Activated naive CD4-positive, alpha-beta T cell treated with anti-CD3 and anti-CD28 coated beads for 36 hours (primary cell): ENCODE measurements around the gene TXNDC16. TPM values are rescaled to one million over a fixed set of nuclear protein-coding genes. Genes with fewer than 3 reads are reported as not detected.

Experiments used
- CTCF ChIA-PET: fragments of 350-600 bp; sonication (Branson Sonifier 250); formaldehyde crosslinking; loops from one replicate; lab custom pipeline; 2021; ENCODE audit warnings: antibody characterized with exemption; lab: Charles Lee
- DNase-seq: peaks from one replicate; pipeline ENCODE4 v3.0.0-alpha.2; 2020
- H3K27ac Mint-ChIP-seq: one replicate; pipeline ENCODE4 v1.8.0; 2021; ENCODE audit warnings: mild to moderate bottlenecking, mixed read lengths
- H3K27me3 Mint-ChIP-seq: one replicate; pipeline ENCODE4 v1.8.0; 2021; ENCODE audit warnings: low read depth, mixed read lengths
- H3K36me3 Mint-ChIP-seq: one replicate; pipeline ENCODE4 v1.8.0; 2021; ENCODE audit warnings: low read depth, mixed read lengths
- H3K4me1 Mint-ChIP-seq: one replicate; pipeline ENCODE4 v1.8.0; 2021; ENCODE audit warnings: low read depth, mixed read lengths
- H3K4me3 Mint-ChIP-seq: one replicate; pipeline ENCODE4 v1.8.0; 2021; ENCODE audit warnings: mild to moderate bottlenecking, moderate library complexity, mixed read lengths
- H3K9me3 Mint-ChIP-seq: one replicate; pipeline ENCODE4 v1.8.0; 2021; ENCODE audit warnings: mixed read lengths
- intact Hi-C: fragments of 100-400 bp; cut with micrococcal nuclease; formaldehyde crosslinking; loops from one replicate; pipeline ENCODE4 v1.15.1; 2023
- total RNA-seq, 2 experiments: library from RNA; stranded (reverse); gene quantifications; one replicate each; pipeline ENCODE4 v1.2.3, GENCODE V29; 2021

TXNDC16 gene
- total RNA-seq, 2 experiments from 2014 or later: 4.5 to 4.6 TPM

- Mint-ChIP-seq H3K27ac (no peak overlapping the region), H3K4me1 (no peaks in the 10 kb centered on the region), H3K4me3 (no peak overlapping the region), H3K36me3 (peaks cover 8% of the 10 kb centered on the region), H3K27me3 (no peaks in the 10 kb centered on the region), H3K9me3 (no peaks in the 10 kb centered on the region)
- no peak for DNase-seq
- intact Hi-C loops: no loop called here
- CTCF ChIA-PET: interaction anchor here (1.7 kb wide), 1 partner anchor 142 kb away, joined by 4 read pairs; no protein-coding TSS in a partner anchor
These were observed 110.1 kb downstream of the TXNDC16 start for GRCh38 chr14:52442166-52442565.

DNA sequence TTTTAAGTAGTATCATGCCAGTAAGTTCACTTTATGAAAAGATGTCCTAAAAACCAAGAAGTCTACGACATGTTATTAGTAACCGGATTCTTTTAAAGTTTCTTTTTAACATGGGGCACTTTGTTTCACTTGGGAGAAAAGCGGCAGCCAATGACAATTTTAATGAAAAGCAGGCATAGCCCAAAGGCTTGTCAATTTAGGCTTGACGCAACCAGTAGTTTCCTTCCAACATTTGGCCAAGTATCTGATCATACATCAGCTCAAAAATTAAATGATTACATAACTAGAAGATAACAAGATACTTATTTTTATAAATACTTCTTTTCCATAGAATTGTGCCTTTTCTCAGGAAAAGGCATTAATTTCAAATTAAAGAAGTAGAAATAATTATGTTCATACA lies 112.8 kb downstream of the TXNDC16 start:
- H3K4me1 Mint-ChIP-seq: no peaks in the 10 kb centered on the region
- no peak overlapping the region for H3K27ac Mint-ChIP-seq
- H3K9me3 Mint-ChIP-seq: no peaks in the 10 kb centered on the region
- CTCF ChIA-PET: no interaction called here
- no peaks in the 10 kb centered on the region for H3K27me3 Mint-ChIP-seq
- DNase-seq: no peak
- no peak overlapping the region for H3K4me3 Mint-ChIP-seq
- intact Hi-C loops: no loop called here
- peaks cover 8% of the 10 kb centered on the region for H3K36me3 Mint-ChIP-seq

DNA sequence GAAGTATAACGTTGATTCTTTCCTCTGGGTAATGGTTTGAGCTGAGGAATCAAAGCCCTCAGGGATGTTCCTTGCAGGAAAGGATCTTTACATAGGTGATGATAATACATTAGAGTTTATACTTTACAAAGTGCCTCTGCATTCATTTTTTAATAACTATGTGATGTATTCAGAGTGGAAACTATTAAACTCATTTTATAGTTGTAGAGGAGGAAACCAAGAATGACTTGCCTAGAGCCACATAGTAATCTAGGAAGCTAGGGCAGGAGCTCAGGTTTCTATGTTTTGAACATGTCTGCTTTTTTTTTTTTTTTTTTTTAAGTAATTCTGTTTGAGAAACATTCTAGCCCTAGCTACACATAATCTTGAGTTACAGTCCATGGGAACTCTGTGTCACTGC lies 117.3 kb downstream of the TXNDC16 start:
- peaks cover 2% of the 10 kb centered on the region for H3K36me3 Mint-ChIP-seq
- CTCF ChIA-PET: no interaction called here
- no peaks in the 10 kb centered on the region for H3K27me3 Mint-ChIP-seq
- H3K9me3 Mint-ChIP-seq: no peaks in the 10 kb centered on the region
- no peak overlapping the region for H3K27ac Mint-ChIP-seq
- H3K4me3 Mint-ChIP-seq: no peak overlapping the region
- no peaks in the 10 kb centered on the region for H3K4me1 Mint-ChIP-seq
- DNase-seq: no peak
- intact Hi-C loops: no loop called here

GRCh38 chr14:52430474-52430873 lies 121.8 kb downstream of the TXNDC16 start:
- Mint-ChIP-seq H3K9me3 (no peaks in the 10 kb centered on the region), H3K4me3 (no peak overlapping the region), H3K4me1 (peaks cover 9% of the 10 kb centered on the region), H3K36me3 (no peaks in the 10 kb centered on the region), H3K27me3 (no peaks in the 10 kb centered on the region), H3K27ac (no peak overlapping the region)
- no peak for DNase-seq
- intact Hi-C loops: no loop called here
- CTCF ChIA-PET: no interaction called here

DNA sequence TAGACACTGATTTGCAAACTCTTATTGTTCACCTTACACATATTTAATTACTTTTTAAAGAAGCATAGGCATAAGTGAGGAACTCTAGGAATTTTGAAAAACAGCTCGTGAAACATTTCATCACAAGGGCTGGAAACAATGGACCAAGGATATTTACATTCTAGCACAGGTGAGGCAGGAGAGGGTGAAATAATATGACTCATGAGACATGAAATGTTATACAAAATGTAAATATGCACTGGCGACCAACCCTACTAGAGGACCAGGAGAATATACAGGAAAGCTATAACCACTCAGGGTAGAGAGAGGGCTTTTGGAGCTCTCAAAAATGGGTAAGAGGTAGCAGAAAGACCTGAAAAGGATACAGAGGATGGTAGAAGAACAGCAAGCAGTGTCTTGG lies 122.9 kb downstream of the TXNDC16 start:
- Mint-ChIP-seq H3K27me3 (no peaks in the 10 kb centered on the region), H3K4me1 (peaks cover 9% of the 10 kb centered on the region), H3K4me3 (no peak overlapping the region), H3K27ac (no peak overlapping the region), H3K9me3 (no peaks in the 10 kb centered on the region), H3K36me3 (no peaks in the 10 kb centered on the region)
- CTCF ChIA-PET: no interaction called here
- intact Hi-C loops: no loop called here
- DNase-seq: no peak

- Mint-ChIP-seq H3K27me3 (no peaks in the 10 kb centered on the region), H3K36me3 (no peaks in the 10 kb centered on the region), H3K4me1 (peaks cover 9% of the 10 kb centered on the region), H3K4me3 (no peak overlapping the region), H3K9me3 (no peaks in the 10 kb centered on the region), H3K27ac (no peak overlapping the region)
- CTCF ChIA-PET: interaction anchor here (0.5 to 1.2 kb wide), 2 partner anchors 127 to 193 kb away, joined by 3 to 6 read pairs; no protein-coding TSS in a partner anchor
- DNase-seq: no peak
- intact Hi-C loops: no loop called here
These were observed 124.8 kb downstream of the TXNDC16 start for GRCh38 chr14:52427460-52427859.

GRCh38 chr14:52422650-52423356 lies 129.5 kb downstream of the TXNDC16 start:
- H3K27ac Mint-ChIP-seq: no peak overlapping the region

DNA sequence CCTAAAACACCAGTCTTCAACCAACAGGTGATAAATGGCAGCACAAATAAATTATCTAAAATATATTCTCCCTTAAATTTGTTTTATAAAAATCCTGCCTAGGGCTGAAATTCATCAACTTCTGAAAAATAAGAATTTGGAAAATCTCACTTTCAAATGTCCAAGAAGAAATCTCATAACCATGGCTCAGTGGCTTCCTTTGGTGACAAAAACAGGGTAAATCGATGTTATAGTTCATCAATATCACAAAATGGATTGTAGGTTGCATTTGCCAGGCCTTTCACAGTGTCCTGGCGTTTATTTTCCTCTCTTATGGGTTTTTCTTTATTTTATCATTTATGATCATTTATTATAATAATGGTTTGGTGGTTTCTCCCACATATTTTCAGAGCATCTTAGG lies 135.2 kb downstream of the TXNDC16 start:
- Mint-ChIP-seq H3K9me3 (no peaks in the 10 kb centered on the region), H3K27ac (no peak overlapping the region), H3K4me1 (peaks cover 39% of the 10 kb centered on the region), H3K4me3 (no peak overlapping the region), H3K27me3 (no peaks in the 10 kb centered on the region), H3K36me3 (no peaks in the 10 kb centered on the region)
- intact Hi-C loops: loop anchor here (1.0 to 10.0 kb wide), 3 partner anchors 118 to 738 kb away; partner anchors contain the start of gene DDHD1
- DNase-seq: no peak
- CTCF ChIA-PET: interaction anchor here (0.6 to 1.6 kb wide), 3 partner anchors 16 to 137 kb away, joined by 3 to 4 read pairs (median 4); no protein-coding TSS in a partner anchor

More at GRCh38 chr14:52422650-52423356, 129.5 kb downstream of the TXNDC16 start:
- Mint-ChIP-seq H3K27me3 (no peaks in the 10 kb centered on the region), H3K4me3 (no peak overlapping the region), H3K4me1 (peaks cover 9% of the 10 kb centered on the region), H3K9me3 (no peaks in the 10 kb centered on the region), H3K36me3 (no peaks in the 10 kb centered on the region)
- intact Hi-C loops: no loop called here
- DNase-seq: no peak
- CTCF ChIA-PET: interaction anchor here (1.8 kb wide), 1 partner anchor 105 kb away, joined by 4 read pairs; no protein-coding TSS in a partner anchor

GRCh38 chr14:52413729-52414408 lies 138.4 kb downstream of the TXNDC16 start:
- Mint-ChIP-seq H3K27me3 (no peaks in the 10 kb centered on the region), H3K4me1 (peaks cover 39% of the 10 kb centered on the region), H3K36me3 (no peaks in the 10 kb centered on the region), H3K9me3 (no peaks in the 10 kb centered on the region), H3K4me3 (peak overlapping the region; percentile 14), H3K27ac (peak overlapping the region; percentile 85)
- intact Hi-C loops: loop anchor here (1.0 to 10.0 kb wide), 6 partner anchors 12 to 741 kb away; partner anchors contain the start of gene DDHD1
- CTCF ChIA-PET: interaction anchor here (0.6 to 1.6 kb wide), 5 partner anchors 16 to 106 kb away, joined by 3 to 5 read pairs (median 3); no protein-coding TSS in a partner anchor
- no peak for DNase-seq

DNA sequence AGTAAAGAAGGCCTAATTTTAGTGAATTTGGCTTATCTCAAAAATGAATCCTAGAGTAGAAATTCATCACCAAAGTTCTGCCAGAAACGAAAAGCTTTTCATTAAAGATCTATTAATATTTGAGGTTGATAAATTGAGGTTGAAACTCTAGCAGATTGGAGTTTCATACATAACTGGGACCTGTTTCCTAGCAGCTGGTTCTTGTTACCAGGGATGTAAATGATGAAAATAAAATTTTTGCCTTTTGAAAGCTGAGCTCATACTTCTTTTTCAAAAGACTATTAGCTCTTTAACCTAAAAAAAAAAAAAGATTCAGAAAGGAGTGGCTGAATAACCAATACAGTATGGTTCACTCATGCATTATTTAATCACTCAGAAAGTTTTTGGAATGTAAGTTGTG lies 139.9 kb downstream of the TXNDC16 start:
- no peaks in the 10 kb centered on the region for H3K9me3 Mint-ChIP-seq
- H3K4me1 Mint-ChIP-seq: peaks cover 32% of the 10 kb centered on the region
- CTCF ChIA-PET: interaction anchor here (0.8 to 1.2 kb wide), 4 partner anchors 9 to 98 kb away, joined by 3 to 4 read pairs (median 4); partner anchors contain the start of gene PTGER2

DNA sequence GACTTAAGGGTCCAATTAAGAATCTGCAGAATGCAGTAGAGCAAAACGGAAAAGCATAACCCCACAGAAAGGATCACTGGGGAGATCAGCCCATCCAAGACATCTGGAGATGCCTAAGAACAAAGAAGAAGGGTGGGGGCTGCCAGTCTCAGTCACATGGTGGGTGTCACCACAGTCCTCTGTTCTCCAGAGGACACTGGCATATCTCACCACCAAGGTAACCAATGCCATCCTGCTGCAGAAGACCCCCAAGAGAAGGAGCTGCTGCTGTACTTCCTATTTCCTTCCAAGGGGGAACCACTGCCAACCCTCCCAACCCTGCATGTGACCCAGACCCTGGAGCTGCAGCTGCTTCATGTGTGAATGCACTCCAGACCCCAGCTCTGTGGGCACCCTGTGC lies 147.0 kb downstream of the TXNDC16 start:
- Mint-ChIP-seq H3K4me3 (no peak overlapping the region), H3K4me1 (peaks cover 41% of the 10 kb centered on the region), H3K27me3 (peaks cover 4% of the 10 kb centered on the region), H3K36me3 (no peaks in the 10 kb centered on the region), H3K9me3 (no peaks in the 10 kb centered on the region), H3K27ac (no peak overlapping the region)
- CTCF ChIA-PET: interaction anchor here (1.0 to 1.2 kb wide), 3 partner anchors 11 to 105 kb away, joined by 3 to 7 read pairs (median 4); no protein-coding TSS in a partner anchor
- intact Hi-C loops: loop anchor here (10.0 kb wide), 1 partner anchor 751 kb away; the partner anchor contains the start of gene FRMD6
- DNase-seq: no peak

More for the DNA sequence above, 139.9 kb downstream of the TXNDC16 start:
- H3K36me3 Mint-ChIP-seq: no peaks in the 10 kb centered on the region
- no peak overlapping the region for H3K4me3 Mint-ChIP-seq
- H3K27ac Mint-ChIP-seq: no peak overlapping the region
- no peaks in the 10 kb centered on the region for H3K27me3 Mint-ChIP-seq
- no peak for DNase-seq
- intact Hi-C loops: loop anchor here (2.0 to 10.0 kb wide), 3 partner anchors 46 to 742 kb away; partner anchors contain the start of gene DDHD1
